SKM-1 (cell line): ENCODE data around the gene RHOC.

Experiments
- DNase-seq: peaks from one replicate; lab custom pipeline; 2025; ENCODE audit not compliant: unreplicated experiment; lab: John Stamatoyannopoulos, UW

Gene RHOC

GRCh38 chr1:112686835-112687234, 20.1 kb downstream of the RHOC start:
- DNase-seq = no peak

GRCh38 chr1:112686417-112686816, 20.5 kb downstream of the RHOC start:
- no peak for DNase-seq

GRCh38 chr1:112685913-112686312, 21.0 kb downstream of the RHOC start:
- no peak for DNase-seq

GRCh38 chr1:112678605-112679004, 28.3 kb downstream of the RHOC start:
- no peak for DNase-seq

- DNase-seq = no peak
Measured at GRCh38 chr1:112677501-112677900, 29.4 kb downstream of the RHOC start.

GRCh38 chr1:112676543-112676942, 30.4 kb downstream of the RHOC start:
- DNase-seq = no peak

GRCh38 chr1:112675728-112676381, 31.1 kb downstream of the RHOC start:
- DNase-seq = no peak

- DNase-seq = no peak
Measured at GRCh38 chr1:112674986-112675727, 31.8 kb downstream of the RHOC start.

- DNase-seq = peak; percentile 57
Measured at GRCh38 chr1:112674440-112674985, 32.4 kb downstream of the RHOC start, which contains the start of gene MOV10. MOV10 (plus strand) TSS chr1:112674659; CDS start chr1:112674913, 254 bp downstream.

GRCh38 chr1:112673592-112674439, 33.1 kb downstream of the RHOC start:
- DNase-seq = no peak

- DNase-seq = no peak
Measured at GRCh38 chr1:112672842-112673241, 34.1 kb downstream of the RHOC start.

- no peak for DNase-seq
Measured at GRCh38 chr1:112672009-112672408, 34.9 kb downstream of the RHOC start.

GRCh38 chr1:112666946-112667345, 40.0 kb downstream of the RHOC start:
- DNase-seq = no peak

GRCh38 chr1:112665857-112666256, 41.1 kb downstream of the RHOC start:
- DNase-seq = no peak

- no peak for DNase-seq
Measured at GRCh38 chr1:112651205-112651604, 55.7 kb downstream of the RHOC start.
